WTC11 (cell line): Measurements from ENCODE around the gene IFI6.

Experiments
- CTCF ChIP-seq: fragments of 200-600 bp; IDR thresholded peaks from 2 replicates; pipeline ENCODE4 v1.8.0; 2022; ENCODE audit warnings: antibody characterized with exemption
- USF2 ChIP-seq: sonication (generic); formaldehyde crosslinking; IDR thresholded peaks from 2 replicates; pipeline ENCODE4 v1.8.1; 2023; ENCODE audit warnings: mild to moderate bottlenecking, missing genetic modification reagents, moderate library complexity

- TF ChIP-seq CTCF (no peak), USF2 (CRISPR knock-in tag) (no peak)
These were observed 6.9 kb downstream of the IFI6 start for GRCh38 chr1:27665016-27665651.
